ENCODE results near the gene RIMBP2. TPM values are rescaled to one million over a fixed set of nuclear protein-coding genes. Genes with fewer than 3 reads are reported as not detected.

Gene RIMBP2
- total and polyA plus RNA-seq, 3 experiments from 2014 or later: not detected

GRCh38 chr12:130444061-130444460 lies 272.0 kb downstream of the RIMBP2 start:
- no peak overlapping the region for H3K27ac Mint-ChIP-seq
- no peak for DNase-seq
- no peaks in the 10 kb centered on the region for H3K27me3 Mint-ChIP-seq
- no peaks in the 10 kb centered on the region for H3K27me3 ChIP-seq (ENCODE audit: insufficient read depth, low read length, poor library complexity, severe bottlenecking)
- H3K36me3 Mint-ChIP-seq: no peaks in the 10 kb centered on the region
- peaks cover 0 to 13% (median 3%) of the 10 kb centered on the region in 5 donors for H3K9me3 Mint-ChIP-seq
- H3K4me1 Mint-ChIP-seq: no peaks in the 10 kb centered on the region
- H3K36me3 ChIP-seq (ENCODE audit: insufficient read depth, low read length): no peaks in the 10 kb centered on the region
- no peaks in the 10 kb centered on the region for H3K9me3 ChIP-seq (ENCODE audit: low read length)
- H3K27ac ChIP-seq (ENCODE audit: low read depth, low read length): no peak overlapping the region
- ChIA-PET CTCF (no interaction called here), POLR2A (no interaction called here)
- no peak overlapping the region for H3K4me3 ChIP-seq (ENCODE audit: low read length)
- H3K4me3 Mint-ChIP-seq: no peak overlapping the region
- no peaks in the 10 kb centered on the region for H3K4me1 ChIP-seq (ENCODE audit: insufficient read depth, low read length)

DNA sequence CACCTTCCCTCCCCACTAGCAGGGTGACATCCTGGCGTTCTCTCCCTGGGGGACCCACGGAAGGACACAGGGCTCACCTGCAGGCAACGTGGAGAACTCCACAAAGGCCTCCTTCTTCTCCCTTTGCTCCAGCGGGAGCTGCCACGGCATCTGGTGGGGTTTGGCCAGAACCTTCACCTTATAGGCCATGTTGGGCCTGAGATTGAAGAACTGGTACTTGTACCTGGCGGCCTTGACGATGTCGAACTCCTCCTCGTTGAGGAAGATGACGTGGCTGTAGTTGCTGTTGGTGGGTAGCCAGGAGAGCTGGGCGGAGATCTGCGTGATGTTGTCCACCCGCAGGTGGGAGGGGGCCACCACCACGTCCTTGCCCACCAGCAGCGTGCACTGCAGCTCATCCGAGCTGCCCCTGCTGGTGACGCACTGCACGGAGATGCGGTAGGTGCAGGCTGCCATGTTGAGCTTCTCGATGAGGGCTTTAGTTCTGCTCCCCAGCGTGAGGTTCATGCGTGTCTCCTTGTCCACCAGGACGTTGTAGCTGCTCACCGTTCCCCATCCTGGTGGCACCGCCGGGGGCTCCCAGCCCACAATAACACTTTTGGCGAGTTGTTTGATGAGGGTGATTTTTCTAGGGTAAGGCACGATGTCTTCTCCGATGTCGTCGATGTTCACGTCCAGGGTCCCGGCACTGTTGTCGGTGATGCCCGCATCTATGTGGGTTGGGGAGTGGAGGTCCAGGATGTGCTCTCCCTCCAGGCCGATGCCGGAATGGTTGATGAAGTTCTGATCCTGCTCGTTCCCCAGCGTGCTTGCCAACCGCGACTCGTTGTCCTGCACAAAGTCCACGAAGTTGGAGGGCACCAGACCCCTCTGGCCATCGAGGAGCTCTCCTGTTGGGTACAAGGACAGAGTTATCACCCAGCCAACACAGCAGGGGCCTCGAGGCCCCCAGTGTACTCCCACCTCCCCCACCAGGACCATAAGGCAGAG lies 274.0 kb downstream of the RIMBP2 start:
- no peak overlapping the region for H3K27ac Mint-ChIP-seq
- no peaks in the 10 kb centered on the region for H3K36me3 Mint-ChIP-seq
- no peaks in the 10 kb centered on the region for H3K9me3 ChIP-seq (ENCODE audit: low read length)

GRCh38 chr12:130440411-130441080 lies 275.6 kb downstream of the RIMBP2 start:
- Histone ChIP-seq H3K27ac (ENCODE audit: low read depth, low read length) (no peak overlapping the region), H3K4me3 (ENCODE audit: low read length) (no peak overlapping the region), H3K4me1 (ENCODE audit: insufficient read depth, low read length) (no peaks in the 10 kb centered on the region), H3K9me3 (ENCODE audit: low read length) (no peaks in the 10 kb centered on the region), H3K27me3 (ENCODE audit: insufficient read depth, low read length, poor library complexity, severe bottlenecking) (no peaks in the 10 kb centered on the region), H3K36me3 (ENCODE audit: insufficient read depth, low read length) (no peaks in the 10 kb centered on the region)
- Mint-ChIP-seq H3K4me1 (no peaks in the 10 kb centered on the region), H3K36me3 (no peaks in the 10 kb centered on the region), H3K27me3 (no peaks in the 10 kb centered on the region), H3K4me3 (no peak overlapping the region), H3K27ac (peak overlapping the region in 1 of 8 donors; percentile 18), H3K9me3 (peaks cover 0 to 7% (median 3%) of the 10 kb centered on the region in 5 donors)
- ChIA-PET POLR2A (no interaction called here), CTCF (no interaction called here)
- DNase-seq: no peak

More for the DNA sequence above, 274.0 kb downstream of the RIMBP2 start:
- Histone ChIP-seq H3K4me3 (ENCODE audit: low read length) (no peak overlapping the region), H3K4me1 (ENCODE audit: insufficient read depth, low read length) (no peaks in the 10 kb centered on the region), H3K36me3 (ENCODE audit: insufficient read depth, low read length) (no peaks in the 10 kb centered on the region), H3K27me3 (ENCODE audit: insufficient read depth, low read length, poor library complexity, severe bottlenecking) (no peaks in the 10 kb centered on the region), H3K27ac (ENCODE audit: low read depth, low read length) (no peak overlapping the region)
- H3K4me3 Mint-ChIP-seq: no peak overlapping the region
- no peaks in the 10 kb centered on the region for H3K4me1 Mint-ChIP-seq
- H3K9me3 Mint-ChIP-seq: peaks cover 0 to 8% (median 3%) of the 10 kb centered on the region in 5 donors
- CTCF ChIA-PET: no interaction called here
- H3K27me3 Mint-ChIP-seq: no peaks in the 10 kb centered on the region
- DNase-seq: peak in 1 of 5 donors; percentile 36
- POLR2A ChIA-PET: no interaction called here

DNA sequence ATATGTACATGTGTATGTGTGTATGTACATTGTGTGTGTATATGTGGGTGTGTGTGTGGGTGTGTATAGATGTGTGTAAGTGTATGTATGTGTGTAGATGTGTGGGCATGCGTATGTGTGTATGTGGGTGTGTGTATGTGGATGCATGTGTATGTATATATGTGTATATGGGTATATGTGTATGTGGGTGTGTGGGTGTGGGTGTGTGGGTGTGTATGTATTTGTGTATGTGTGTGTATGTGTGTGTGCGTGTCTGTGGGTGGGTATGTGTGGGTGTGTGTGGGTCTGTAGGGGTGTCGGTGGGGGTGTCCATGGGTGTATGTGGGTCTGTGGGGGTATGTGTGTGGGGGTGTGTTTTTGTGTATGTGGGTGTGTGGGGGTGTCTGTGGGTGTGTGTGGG lies 276.8 kb downstream of the RIMBP2 start:
- CTCF ChIA-PET: no interaction called here
- no peaks in the 10 kb centered on the region for H3K9me3 ChIP-seq (ENCODE audit: low read length)
- H3K36me3 ChIP-seq (ENCODE audit: insufficient read depth, low read length): no peaks in the 10 kb centered on the region
- Mint-ChIP-seq H3K27me3 (no peaks in the 10 kb centered on the region), H3K9me3 (peaks cover 0 to 7% (median 2%) of the 10 kb centered on the region in 5 donors), H3K4me3 (no peak overlapping the region), H3K27ac (no peak overlapping the region), H3K4me1 (no peaks in the 10 kb centered on the region), H3K36me3 (no peaks in the 10 kb centered on the region)
- no peak overlapping the region for H3K4me3 ChIP-seq (ENCODE audit: low read length)
- DNase-seq: no peak
- H3K27me3 ChIP-seq (ENCODE audit: insufficient read depth, low read length, poor library complexity, severe bottlenecking): no peaks in the 10 kb centered on the region
- H3K4me1 ChIP-seq (ENCODE audit: insufficient read depth, low read length): no peaks in the 10 kb centered on the region
- POLR2A ChIA-PET: no interaction called here
- H3K27ac ChIP-seq (ENCODE audit: low read depth, low read length): no peak overlapping the region

GRCh38 chr12:130438711-130439110 lies 277.4 kb downstream of the RIMBP2 start:
- no peaks in the 10 kb centered on the region for H3K9me3 ChIP-seq (ENCODE audit: low read length)
- H3K27me3 Mint-ChIP-seq: no peaks in the 10 kb centered on the region
- no peaks in the 10 kb centered on the region for H3K36me3 Mint-ChIP-seq
- CTCF ChIA-PET: no interaction called here
- no peaks in the 10 kb centered on the region for H3K27me3 ChIP-seq (ENCODE audit: insufficient read depth, low read length, poor library complexity, severe bottlenecking)
- no peak for DNase-seq
- H3K27ac Mint-ChIP-seq: no peak overlapping the region
- H3K36me3 ChIP-seq (ENCODE audit: insufficient read depth, low read length): no peaks in the 10 kb centered on the region
- H3K4me3 ChIP-seq (ENCODE audit: low read length): no peak overlapping the region
- POLR2A ChIA-PET: no interaction called here
- no peaks in the 10 kb centered on the region for H3K4me1 ChIP-seq (ENCODE audit: insufficient read depth, low read length)
- H3K27ac ChIP-seq (ENCODE audit: low read depth, low read length): no peak overlapping the region
- no peak overlapping the region for H3K4me3 Mint-ChIP-seq
- peaks cover 0 to 7% (median 3%) of the 10 kb centered on the region in 5 donors for H3K9me3 Mint-ChIP-seq
- H3K4me1 Mint-ChIP-seq: no peaks in the 10 kb centered on the region

DNA sequence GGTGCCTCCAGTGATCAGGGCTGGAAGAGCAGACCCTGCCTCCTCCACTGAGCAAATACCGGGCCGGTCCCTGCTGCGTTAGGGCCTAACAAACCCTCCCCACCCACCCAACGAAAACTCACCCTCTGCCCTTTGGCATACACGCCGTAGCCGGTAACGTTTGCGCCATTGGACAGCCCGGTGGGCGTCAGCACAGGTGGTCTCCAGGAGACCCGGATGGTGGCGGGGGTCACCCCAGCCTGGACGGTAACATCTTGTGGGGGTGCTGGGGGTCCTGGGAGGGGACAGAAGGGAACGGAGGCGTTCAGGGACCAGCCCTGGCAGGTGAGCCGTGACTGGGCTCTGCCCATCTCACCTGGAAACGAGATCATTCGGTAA lies 277.9 kb downstream of the RIMBP2 start:
- H3K9me3 ChIP-seq (ENCODE audit: low read length): no peaks in the 10 kb centered on the region
- CTCF ChIA-PET: no interaction called here
- H3K27me3 ChIP-seq (ENCODE audit: insufficient read depth, low read length, poor library complexity, severe bottlenecking): no peaks in the 10 kb centered on the region
- peaks cover 0 to 9% (median 2%) of the 10 kb centered on the region in 5 donors for H3K9me3 Mint-ChIP-seq
- H3K27ac ChIP-seq (ENCODE audit: low read depth, low read length): no peak overlapping the region
- no peak for DNase-seq
- no peaks in the 10 kb centered on the region for H3K36me3 Mint-ChIP-seq
- no peak overlapping the region for H3K4me3 ChIP-seq (ENCODE audit: low read length)
- H3K4me1 ChIP-seq (ENCODE audit: insufficient read depth, low read length): no peaks in the 10 kb centered on the region
- H3K36me3 ChIP-seq (ENCODE audit: insufficient read depth, low read length): no peaks in the 10 kb centered on the region
- H3K4me1 Mint-ChIP-seq: no peaks in the 10 kb centered on the region
- no peak overlapping the region for H3K27ac Mint-ChIP-seq
- H3K27me3 Mint-ChIP-seq: no peaks in the 10 kb centered on the region
- no peak overlapping the region for H3K4me3 Mint-ChIP-seq
- POLR2A ChIA-PET: no interaction called here

DNA sequence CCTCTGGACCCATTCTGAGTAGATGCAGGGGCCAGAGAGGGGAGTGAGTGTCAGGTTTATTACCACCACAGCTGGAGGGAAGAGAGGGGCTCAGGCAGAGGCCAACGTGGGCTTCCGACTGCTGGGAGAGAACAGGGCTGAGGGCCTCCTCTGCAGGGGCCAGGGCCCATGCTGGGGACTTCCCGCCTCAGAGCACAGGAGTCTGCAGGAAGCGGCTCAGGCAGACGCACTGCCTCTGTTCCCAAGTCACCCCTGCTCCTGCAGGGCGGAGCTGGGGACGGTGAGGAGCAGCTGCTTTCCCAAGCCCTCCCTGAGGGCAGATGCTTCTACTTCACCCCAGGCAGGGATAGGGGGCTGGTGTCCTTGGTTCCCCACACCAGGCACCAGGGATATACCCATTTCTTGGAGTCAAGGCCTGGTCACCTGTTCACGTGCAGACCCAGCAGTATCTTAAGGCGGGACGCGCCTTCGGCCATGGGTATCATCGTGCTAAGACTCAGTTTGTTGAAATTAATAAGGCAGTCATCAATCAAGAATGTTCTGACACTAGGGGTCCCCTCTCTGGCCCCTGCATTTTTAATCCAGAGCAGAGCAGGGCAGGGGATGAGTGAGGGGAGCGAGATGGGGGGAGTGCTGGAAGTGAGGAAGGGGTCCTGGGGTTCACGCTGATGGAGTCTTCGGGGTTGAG lies 278.4 kb downstream of the RIMBP2 start:
- H3K4me3 Mint-ChIP-seq: no peak overlapping the region
- no peak overlapping the region for H3K4me3 ChIP-seq (ENCODE audit: low read length)
- no peaks in the 10 kb centered on the region for H3K9me3 ChIP-seq (ENCODE audit: low read length)
- no peaks in the 10 kb centered on the region for H3K4me1 ChIP-seq (ENCODE audit: insufficient read depth, low read length)
- no peaks in the 10 kb centered on the region for H3K36me3 ChIP-seq (ENCODE audit: insufficient read depth, low read length)
- no peaks in the 10 kb centered on the region for H3K36me3 Mint-ChIP-seq
- no peak for DNase-seq
- peaks cover 0 to 9% (median 2%) of the 10 kb centered on the region in 5 donors for H3K9me3 Mint-ChIP-seq
- ChIA-PET POLR2A (no interaction called here), CTCF (no interaction called here)
- no peak overlapping the region for H3K27ac Mint-ChIP-seq
- no peaks in the 10 kb centered on the region for H3K4me1 Mint-ChIP-seq
- no peaks in the 10 kb centered on the region for H3K27me3 Mint-ChIP-seq
- H3K27ac ChIP-seq (ENCODE audit: low read depth, low read length): no peak overlapping the region
- no peaks in the 10 kb centered on the region for H3K27me3 ChIP-seq (ENCODE audit: insufficient read depth, low read length, poor library complexity, severe bottlenecking)

All from CD8-positive, alpha-beta memory T cell (primary cell).